Stimulated activated CD8-positive, alpha-beta memory T cell treated with anti-CD3 and anti-CD28 coated beads, Interleukin-7, amount 100 ng/mL, for 48 hours (primary cell): Measurements from ENCODE around the gene HCFC1R1.
A peak's percentile ranks its signal among the peaks of the same experiment; 100 is the strongest.

Experiments used
- DNase-seq, 2 donors: peaks; one replicate each; pipeline ENCODE4 v3.0.0-alpha.2; 2020; ENCODE audit warnings: low read depth in 1 of 2; ENCODE audit errors: extremely low read depth in 1 of 2

Gene HCFC1R1

DNA sequence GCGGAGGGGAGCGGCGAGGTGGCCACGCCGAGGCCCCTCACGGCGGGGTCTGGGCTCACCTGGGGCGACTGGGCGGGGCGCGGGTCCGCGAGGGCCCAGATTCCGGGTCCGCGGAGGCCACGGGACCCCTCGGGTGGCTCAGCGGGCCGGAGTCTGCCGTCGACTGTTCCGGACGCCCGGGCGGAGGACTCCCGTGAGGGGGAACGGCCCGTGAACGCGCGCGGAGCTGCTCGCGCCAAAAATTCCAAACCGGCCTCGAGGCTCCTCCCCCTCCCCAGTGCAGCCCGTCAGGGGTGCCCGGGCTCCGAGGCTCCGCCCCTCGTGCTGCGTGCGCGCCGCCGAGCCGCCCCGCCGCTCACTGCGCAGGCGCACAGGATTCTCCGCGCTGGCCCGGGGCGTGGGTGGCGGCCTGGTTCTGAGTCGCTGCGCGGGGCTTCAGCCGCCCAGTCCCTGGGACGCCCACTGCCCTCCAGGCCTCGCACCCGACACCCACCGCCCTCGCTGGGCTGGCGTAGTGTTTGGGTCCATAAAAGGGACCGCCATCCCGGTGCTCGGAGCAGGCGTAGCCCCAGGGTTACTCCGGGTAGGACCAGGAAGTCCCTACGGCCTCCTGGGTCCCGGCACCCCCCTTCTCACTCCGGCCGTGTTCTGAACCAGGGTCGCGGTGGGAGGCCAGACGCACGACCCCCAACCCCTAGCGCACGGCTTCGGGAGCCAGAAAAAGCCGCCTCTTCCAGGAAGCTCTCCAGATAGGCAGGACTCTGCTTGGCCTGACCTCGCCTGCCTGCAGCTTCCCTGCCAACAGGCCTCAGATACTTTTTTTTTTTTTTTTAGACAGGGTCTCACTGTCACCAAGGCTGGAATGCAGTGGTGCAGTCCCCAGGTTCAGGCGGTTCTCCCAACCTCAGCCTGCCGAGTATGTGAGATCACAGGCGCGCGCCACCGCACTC is 43.2 kb downstream of the HCFC1R1 start, which contains the start of gene PKMYT1:
Gene PKMYT1, minus strand, starts transcription at position 220 of the 950 bp plus-strand sequence. CDS start 789 bp downstream, outside the sequence.
- peak; percentile 89 to 96 for DNase-seq

GRCh38 chr16:2979669-2980226 is 44.0 kb downstream of the HCFC1R1 start:
- no peak for DNase-seq

DNA sequence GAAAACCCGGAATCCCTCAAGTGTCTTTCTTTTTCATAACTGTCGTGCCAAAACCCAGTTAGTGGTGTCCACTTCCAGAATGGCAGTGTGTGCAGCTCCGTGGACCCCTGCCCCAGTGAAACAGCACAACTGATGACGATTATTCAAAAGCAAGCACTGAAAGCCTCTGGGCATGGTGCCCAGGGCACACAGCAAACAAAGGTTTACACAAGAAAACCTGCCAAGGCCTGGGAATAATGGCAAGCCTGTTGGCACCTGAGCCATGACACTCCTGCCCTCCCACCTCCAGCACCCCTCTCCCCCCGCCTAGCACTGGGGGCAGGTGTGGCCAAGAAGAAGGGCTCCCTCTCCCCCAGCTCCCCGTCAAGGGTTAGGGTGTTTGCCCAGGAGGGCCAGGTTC is 46.3 kb downstream of the HCFC1R1 start:
- no peak for DNase-seq

DNA sequence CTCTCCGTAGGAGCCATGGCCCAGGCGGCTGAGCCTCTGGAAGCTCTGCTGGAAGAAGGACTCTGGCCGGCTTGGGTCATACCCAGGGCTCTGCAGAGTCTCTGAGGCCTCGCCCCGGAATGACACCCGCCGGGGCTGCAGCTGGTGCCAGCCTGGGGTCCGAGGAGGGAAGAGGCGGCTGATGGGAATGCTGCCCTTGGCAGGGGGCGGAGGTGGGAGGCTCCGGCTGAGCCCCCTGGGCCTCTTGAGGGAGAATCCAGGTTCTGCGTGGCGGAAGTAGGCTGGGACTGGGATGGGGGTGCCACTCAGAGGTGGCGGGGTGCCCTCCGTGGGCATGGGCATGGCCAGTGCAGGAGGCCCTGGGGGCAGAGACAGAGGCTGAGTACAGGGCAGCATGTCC is 47.1 kb downstream of the HCFC1R1 start:
- DNase-seq = no peak

GRCh38 chr16:2976201-2976600 is 47.5 kb downstream of the HCFC1R1 start:
- no peak for DNase-seq

GRCh38 chr16:2975161-2975795 is 48.5 kb downstream of the HCFC1R1 start:
- DNase-seq = no peak

DNA sequence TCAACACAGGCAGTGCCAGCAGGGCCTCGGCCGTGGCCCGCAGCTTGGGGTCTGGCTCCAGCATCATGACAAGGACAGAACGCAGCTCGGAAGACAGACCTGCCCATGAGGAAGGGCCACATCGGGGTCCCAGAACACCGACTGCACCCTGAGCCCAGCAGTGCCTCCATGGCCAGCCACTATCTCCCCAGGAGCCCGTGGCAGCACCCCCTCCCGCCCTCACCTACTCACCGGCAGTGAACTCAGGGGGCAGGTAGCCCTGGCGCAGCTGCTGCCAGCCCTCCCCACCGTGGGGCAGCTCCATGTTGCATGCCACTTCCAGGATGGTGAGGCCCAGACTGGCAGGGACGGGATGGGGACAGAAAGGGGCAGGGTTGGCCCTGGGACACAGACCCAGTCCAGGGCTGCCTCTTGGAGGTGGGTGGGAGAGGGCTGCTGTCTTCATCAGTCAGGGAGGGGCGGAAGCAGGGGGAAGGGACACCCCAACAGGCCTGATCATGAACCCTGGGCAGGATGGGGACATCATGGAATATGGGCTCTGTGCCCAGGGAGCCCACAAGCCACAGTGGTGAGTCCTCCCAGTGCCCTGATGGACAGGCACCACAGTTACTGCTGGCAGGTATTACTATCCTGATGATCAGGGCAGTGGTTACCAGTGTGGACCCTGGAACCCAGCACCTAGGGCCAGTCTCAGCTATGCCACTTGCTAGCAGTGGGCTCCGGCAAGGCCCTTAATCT is 49.3 kb downstream of the HCFC1R1 start:
- DNase-seq = no peak

GRCh38 chr16:2973605-2974318 is 50.0 kb downstream of the HCFC1R1 start:
- no peak for DNase-seq

DNA sequence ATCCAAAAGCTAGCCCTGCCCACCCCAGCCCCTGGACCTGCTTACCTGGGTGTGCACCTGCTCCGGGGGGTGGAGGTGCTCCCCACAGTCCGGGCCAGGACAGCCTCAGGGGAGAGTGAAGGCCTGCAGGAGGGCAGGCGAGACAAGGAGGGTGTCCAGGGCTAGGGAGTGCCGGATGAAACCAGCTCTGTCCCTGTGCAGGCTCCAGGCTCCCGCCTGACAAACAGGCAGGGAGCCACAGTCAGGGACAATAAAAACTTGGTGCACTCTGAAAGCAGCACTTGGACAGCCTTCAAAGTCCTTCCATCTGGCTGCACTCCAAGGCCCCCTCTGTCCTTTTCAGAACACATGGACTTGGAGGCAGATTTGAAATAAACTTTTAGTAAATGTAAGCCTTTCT is 50.6 kb downstream of the HCFC1R1 start:
- DNase-seq = no peak
